ENCODE results near the gene GNAT3.

DNA sequence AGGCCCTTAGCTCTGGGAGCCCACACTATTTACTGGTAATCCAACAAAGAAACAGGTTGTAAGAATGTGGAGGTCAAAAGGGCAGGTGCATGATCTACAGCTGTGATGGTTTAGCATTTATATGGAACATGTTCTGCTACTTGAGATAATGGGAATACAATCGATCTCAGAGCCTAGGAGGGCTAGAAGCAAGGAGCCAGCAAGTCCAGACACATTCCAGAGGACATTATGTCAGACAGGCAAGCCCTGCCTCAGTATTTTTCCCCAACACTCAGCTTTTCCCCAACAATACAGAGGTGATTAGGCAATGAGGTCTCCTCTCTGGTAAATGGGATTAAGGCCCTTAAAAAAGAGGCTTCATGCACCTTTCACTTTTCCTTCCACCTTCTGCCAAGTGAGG is 21.4 kb upstream of the GNAT3 start:
- TF ChIP-seq, protein P1, sequence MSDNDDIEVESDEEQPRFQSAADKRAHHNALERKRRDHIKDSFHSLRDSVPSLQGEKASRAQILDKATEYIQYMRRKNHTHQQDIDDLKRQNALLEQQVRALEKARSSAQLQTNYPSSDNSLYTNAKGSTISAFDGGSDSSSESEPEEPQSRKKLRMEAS (IDR thresholded peaks at IDR 0.05): no peak
- TF ChIP-seq, protein P2, sequence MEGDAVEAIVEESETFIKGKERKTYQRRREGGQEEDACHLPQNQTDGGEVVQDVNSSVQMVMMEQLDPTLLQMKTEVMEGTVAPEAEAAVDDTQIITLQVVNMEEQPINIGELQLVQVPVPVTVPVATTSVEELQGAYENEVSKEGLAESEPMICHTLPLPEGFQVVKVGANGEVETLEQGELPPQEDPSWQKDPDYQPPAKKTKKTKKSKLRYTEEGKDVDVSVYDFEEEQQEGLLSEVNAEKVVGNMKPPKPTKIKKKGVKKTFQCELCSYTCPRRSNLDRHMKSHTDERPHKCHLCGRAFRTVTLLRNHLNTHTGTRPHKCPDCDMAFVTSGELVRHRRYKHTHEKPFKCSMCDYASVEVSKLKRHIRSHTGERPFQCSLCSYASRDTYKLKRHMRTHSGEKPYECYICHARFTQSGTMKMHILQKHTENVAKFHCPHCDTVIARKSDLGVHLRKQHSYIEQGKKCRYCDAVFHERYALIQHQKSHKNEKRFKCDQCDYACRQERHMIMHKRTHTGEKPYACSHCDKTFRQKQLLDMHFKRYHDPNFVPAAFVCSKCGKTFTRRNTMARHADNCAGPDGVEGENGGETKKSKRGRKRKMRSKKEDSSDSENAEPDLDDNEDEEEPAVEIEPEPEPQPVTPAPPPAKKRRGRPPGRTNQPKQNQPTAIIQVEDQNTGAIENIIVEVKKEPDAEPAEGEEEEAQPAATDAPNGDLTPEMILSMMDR (IDR thresholded peaks at IDR 0.05 in 2 of 3, conservative IDR thresholded peaks at IDR 0.05 in 1 of 3; ENCODE audit: borderline replicate concordance in 1 of 3, insufficient read depth in 1 of 3, low read depth in 2 of 3, low read length in 2 of 3): no peak
- TF ChIP-seq POLR2AphosphoS5 (IDR thresholded peaks at IDR 0.05; ENCODE audit: low read depth, low read length) (no peak), YY1 (IDR thresholded peaks at IDR 0.05; ENCODE audit: extremely low read depth, insufficient replicate concordance, low read depth, low read length) (no peak), EZH2 (IDR thresholded peaks at IDR 0.05) (no peak), ZNF274 (IDR thresholded peaks at IDR 0.05; ENCODE audit: low read depth, low read length) (no peak)

All from HCT116 (cell line).